Activated T-helper 9 cell treated with anti-CD3 and anti-CD28 coated beads, Interleukin-2, amount 50 U/mL, for 16 hours (primary cell): ENCODE measurements around the gene VILL.

Experiments used
- DNase-seq: peaks from one replicate; pipeline ENCODE4 v3.0.0-alpha.2; 2020; ENCODE audit warnings: low read depth

The VILL gene

GRCh38 chr3:38000965-38001455 lies 10.4 kb downstream of the VILL start:
- no peak for DNase-seq

DNA sequence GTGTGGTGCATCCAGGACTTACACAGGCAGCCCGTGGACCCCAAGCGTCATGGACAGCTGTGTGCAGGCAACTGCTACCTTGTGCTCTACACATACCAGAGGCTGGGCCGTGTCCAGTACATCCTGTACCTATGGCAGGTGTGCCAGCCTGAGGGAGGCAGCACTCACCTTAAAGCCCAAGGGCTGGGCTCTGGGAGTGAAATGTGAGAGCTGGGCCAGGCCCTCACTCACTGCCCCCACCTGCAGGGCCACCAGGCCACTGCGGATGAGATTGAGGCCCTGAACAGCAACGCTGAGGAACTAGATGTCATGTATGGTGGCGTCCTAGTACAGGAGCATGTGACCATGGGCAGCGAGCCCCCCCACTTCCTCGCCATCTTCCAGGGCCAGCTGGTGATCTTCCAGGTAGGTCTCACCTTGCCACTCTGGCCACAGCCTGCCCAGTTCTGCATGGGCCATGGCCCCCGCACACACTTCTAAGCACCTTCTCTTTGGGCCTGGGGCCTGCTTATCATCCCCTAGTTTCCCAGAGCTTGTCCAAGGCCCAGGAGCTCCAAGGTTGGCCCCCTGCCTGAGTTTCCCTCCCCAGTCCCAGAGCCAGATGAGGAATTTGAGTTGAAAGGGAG lies 11.0 kb downstream of the VILL start:
- no peak for DNase-seq

DNA sequence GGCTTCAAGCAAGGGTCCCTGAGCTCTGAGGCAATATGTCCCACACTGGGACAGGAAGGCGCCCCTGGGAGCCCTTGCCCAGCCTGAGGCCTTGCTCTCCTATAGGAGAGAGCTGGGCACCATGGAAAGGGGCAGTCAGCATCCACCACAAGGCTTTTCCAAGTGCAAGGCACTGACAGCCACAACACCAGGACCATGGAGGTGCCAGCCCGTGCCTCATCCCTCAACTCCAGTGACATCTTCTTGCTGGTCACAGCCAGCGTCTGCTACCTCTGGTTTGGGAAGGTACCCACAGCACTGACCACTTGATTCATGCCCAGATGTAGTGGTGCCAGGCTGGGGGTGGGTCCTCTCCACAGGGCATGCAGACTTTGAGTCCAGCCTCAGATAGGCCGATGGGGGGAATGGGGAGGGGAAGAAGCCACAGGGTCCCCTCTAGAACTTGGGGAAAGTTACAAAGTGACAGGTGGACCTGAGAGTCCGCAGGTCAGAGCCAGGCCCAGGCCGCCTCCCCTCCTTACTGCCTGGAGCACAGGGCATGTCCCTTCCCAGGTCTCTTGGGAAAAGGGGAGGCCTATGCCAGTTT lies 11.8 kb downstream of the VILL start:
- DNase-seq = no peak

- no peak for DNase-seq
Measured at GRCh38 chr3:38002940-38003339, 12.4 kb downstream of the VILL start.

DNA sequence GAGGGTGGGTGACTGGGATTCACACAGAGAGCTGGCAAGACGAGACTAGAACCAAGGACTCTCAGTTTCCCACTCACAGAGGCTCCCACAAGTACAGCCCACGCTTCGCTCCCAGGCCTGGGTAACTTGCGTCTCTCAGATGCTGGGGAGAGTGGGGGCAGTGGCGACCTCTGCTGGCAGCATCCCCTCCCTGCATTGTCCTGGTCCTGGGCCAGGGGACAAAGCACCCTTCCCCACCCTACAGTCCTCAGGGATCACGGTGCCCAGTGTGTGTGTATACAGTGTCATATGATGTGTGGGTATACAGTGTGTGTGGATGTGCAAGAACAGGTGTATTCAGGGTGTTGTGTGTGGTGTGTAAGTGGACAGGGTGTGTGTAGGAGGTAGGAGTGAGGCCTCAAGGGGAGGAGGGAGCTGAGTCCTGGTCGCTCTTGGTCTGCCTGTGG lies 12.8 kb downstream of the VILL start:
- DNase-seq = peak; percentile 44

DNA sequence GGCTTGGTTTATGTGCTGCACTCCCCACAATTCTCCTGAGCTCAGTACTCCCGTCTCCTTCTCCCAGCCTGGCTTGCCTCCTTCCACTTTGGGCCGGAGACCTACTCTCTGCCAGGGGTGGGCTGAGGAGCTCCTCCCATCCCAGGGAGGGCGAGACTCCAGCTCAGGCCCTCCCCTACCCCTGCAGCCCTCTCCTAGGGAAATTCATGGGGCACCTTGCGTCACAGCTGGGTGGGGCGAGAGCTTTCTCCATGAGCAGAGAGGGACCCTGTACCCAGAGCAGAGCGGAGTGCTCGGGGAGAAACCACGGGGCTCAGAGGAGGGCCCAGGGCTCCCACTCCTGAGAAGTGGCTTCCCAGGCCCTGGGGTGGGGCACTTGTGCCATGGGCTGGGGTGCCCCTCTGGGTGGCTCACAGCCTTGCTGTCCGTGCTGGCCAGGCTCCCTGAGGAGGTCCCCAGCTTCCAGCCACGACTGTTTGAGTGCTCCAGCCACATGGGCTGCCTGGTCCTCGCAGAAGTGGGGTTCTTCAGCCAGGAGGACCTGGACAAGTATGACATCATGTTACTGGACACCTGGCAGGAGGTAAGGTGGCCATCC lies 13.3 kb downstream of the VILL start:
- no peak for DNase-seq

GRCh38 chr3:38004415-38005075 lies 14.0 kb downstream of the VILL start:
- peak; percentile 36 for DNase-seq

- no peak for DNase-seq
Measured at GRCh38 chr3:38005076-38006020, 14.8 kb downstream of the VILL start.

DNA sequence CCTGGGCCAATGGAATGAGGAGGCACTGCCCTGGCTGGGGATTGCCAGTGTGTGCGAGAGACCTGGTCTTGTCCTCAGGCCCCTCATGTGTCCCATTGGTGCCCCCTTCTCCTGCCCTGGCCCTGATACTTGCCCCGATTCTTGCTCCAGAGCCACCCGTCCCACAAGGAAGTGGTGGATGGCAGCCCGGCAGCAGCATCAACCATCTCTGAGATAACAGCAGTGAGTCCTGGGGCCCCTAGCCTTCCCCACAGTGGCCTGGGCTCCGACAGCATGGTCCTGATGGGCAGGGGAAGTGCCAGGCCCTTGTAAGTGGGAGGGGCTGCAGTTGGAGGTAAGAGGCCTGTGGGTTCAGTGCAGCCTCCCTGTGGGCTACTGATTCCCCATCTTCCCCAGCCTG lies 15.4 kb downstream of the VILL start:
- DNase-seq = no peak

DNA sequence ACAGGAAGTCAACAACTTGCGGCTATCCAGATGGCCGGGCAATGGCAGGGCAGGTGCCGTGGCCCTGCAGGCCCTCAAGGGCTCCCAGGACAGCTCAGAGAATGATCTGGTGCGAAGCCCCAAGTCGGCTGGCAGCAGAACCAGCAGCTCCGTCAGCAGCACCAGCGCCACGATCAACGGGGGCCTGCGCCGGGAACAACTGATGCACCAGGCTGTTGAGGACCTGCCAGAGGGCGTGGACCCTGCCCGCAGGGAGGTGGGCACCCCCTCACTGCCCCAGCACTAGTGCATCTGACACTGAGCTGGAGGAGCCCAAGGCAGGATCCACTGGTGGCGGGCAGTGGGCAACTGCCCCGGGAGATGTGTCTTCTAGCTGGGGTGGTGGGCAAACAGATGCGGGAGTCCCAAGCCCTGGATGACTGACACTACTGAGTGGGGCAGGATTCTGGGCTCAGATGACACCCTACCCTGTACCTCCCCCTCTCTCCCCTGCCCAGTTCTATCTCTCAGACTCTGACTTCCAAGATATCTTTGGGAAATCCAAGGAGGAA lies 15.9 kb downstream of the VILL start:
- DNase-seq = no peak

DNA sequence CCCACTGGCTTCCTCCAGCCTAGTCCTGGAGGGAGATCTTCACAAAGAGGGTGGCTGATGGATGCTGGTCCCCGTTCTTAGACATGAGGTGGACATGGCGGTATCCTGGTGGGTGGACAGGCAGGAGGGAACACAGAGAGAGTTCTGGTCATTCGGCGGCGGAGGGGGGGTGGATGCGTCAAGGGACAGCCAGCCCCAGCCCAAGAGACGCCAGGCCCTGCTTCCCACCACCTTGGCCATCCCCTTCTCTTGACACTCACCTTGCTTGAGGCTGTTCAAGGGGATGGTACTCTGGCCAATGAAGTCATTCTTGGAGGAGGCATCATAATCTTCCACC lies 17.1 kb downstream of the VILL start:
- no peak for DNase-seq

- DNase-seq = no peak
Measured at GRCh38 chr3:38008191-38008701, 17.7 kb downstream of the VILL start.

DNA sequence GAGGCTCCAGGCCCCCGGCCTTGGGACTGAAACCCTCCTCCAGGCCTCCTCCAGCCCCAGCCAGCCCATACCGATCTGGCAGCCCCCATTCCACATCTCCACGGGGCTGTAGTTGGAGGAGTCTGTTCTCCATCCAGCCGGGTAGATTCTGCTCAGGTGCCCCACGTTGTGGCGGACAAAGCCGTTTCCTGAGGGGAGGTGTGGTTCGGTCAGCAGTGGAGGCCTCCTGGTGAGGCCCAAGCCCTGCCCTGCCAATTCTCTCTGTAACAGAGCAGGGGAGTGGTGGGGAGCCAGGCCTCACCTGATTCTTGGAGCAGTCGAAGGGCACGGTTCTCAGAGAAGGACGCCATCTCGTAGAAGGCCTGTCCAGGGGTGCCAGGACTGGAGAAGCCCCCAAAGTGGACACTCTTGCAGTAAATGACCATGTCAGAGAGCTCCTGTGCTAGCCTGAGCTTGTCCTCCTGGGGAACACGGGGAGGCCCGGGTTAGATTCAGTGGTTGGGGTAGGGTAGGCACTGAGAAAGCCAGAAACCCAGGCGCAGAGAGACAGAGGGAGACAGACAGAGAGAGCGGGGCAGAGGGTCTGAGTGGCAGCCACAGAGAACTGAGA lies 18.5 kb downstream of the VILL start:
- no peak for DNase-seq

- DNase-seq = no peak
Measured at GRCh38 chr3:38009807-38010591, 19.4 kb downstream of the VILL start.

- no peak for DNase-seq
Measured at GRCh38 chr3:38011111-38011510, 20.5 kb downstream of the VILL start.

DNA sequence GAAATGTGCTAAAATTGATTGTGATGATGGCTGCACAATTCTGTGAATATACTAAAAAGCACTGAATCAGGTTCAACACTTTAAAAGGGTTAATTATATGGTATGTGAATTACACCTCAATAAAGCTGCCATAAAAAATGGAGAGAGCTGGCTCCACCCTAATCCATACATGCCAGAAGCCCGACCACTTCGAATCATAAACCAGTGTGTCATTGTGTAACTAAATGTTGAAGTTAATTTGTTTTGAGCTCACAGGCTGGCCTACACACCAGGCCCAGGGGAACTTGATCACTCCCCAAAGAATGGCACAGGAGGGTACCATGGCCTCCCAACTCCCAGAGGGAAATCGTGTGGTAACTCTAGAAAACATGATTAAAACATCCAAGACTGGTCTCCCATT lies 24.9 kb downstream of the VILL start:
- DNase-seq = no peak

GRCh38 chr3:38015984-38016383 lies 25.4 kb downstream of the VILL start:
- DNase-seq = no peak

DNA sequence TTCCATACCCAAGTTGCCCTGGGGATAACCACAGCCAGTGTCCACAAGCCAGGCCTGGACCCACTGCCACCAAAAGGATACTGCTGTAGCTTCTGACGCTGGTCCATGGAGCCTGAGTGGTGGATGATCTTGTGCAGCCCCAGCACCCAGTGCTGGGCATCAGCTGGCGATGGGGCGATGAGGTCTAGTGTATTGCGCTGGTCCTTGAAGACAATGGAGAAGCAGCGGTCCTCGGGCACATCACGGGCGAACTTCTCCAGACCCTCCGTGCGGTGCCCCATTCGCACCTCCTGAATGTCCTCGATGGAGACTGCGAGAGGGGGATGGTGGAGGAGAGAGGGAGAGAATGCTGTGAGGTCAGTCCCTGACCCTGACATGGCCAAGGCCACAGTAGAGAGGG lies 25.8 kb downstream of the VILL start:
- no peak for DNase-seq

- DNase-seq = no peak
Measured at GRCh38 chr3:38016847-38017444, 26.4 kb downstream of the VILL start.
